ENCODE data around the gene WDR81.

DNA sequence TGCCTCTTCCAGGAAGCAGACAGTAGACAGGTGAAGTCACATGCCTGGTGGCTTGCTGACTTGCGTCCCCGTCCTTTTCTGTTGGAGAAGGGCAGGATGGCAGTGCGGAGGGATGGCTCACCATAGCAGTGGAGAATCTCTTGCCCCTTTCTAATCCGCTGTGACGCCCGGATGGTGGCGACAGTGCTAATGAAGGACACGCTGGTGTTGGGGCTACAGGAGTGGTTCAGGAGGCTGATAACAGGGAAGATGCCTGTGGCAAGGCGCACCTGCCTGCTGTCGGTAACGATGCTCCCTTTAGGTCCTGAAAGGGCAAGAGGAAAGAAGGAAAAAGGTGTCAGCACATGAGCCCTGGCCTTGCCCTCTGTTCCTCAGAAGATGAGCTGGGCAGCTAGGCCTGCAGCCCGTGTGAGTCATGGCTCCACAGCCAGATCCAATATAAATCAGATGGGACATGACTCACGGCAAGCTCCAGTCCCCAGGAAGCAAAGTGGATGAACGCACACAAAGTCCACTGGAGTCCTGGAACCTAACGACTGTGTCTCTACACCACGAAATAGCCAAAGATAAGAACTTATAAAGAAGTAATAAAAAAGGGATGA is 62.9 kb downstream of the WDR81 start:
- TF ChIP-seq CTCF (optimal IDR thresholded peaks at IDR 0.05 in 1 of 3, IDR thresholded peaks at IDR 0.05 in 1 of 3, conservative IDR thresholded peaks at IDR 0.05 in 1 of 3; ENCODE audit: extremely low read depth in 1 of 3, insufficient read depth in 2 of 3, low read length in 3 of 3) (no peak), EZH2 (IDR thresholded peaks at IDR 0.05; ENCODE audit: low read length) (no peak)
